Right lobe of liver (tissue), 6 donors: ENCODE measurements around the gene HPS5. TPM values are rescaled to one million over a fixed set of nuclear protein-coding genes. Genes with fewer than 3 reads are reported as not detected.

Source experiments
- ATAC-seq, 4 donors: fragments of 200-7000 bp; cut with Tn5 transposase; one replicate each; pipeline ENCODE4 v1.9.1; 2020; ENCODE audit warnings: mild to moderate bottlenecking in 4 of 4, moderate library complexity in 4 of 4
- DNase-seq, 3 donors: peaks; one replicate each; pipeline ENCODE4 v3.0.0-alpha.2; 2020
- H3K27ac ChIP-seq, 3 donors: fragments of 200-600 bp; one replicate each; pipeline ENCODE4 v1.8.0; 2022
- H3K27me3 ChIP-seq, 2 donors: fragments of 200-600 bp; one replicate each; pipeline ENCODE4 v1.8.0; 2022
- H3K36me3 ChIP-seq, 4 donors: fragments of 200-600 bp; sonication (generic) in 1 of 4; one replicate each; pipeline versions ENCODE4 v1.5.1 to v1.8.0; 2017 to 2022; ENCODE audit warnings: control low read depth in 1 of 4
- H3K4me1 ChIP-seq, 4 donors: fragments of 200-600 bp; sonication (generic) in 1 of 4; one replicate each; pipeline versions ENCODE4 v1.5.1 to v1.8.0; 2017 to 2022; ENCODE audit warnings: control low read depth in 1 of 4
- H3K4me3 ChIP-seq, 3 donors: fragments of 200-600 bp; one replicate each; pipeline ENCODE4 v1.8.0; 2022
- H3K9me3 ChIP-seq, 4 donors: fragments of 200-600 bp; sonication (generic) in 1 of 4; one replicate each; pipeline versions ENCODE4 v1.5.1 to v1.8.0; 2017 to 2022; ENCODE audit warnings: control low read depth in 1 of 4
- POLR2A ChIP-seq: fragments of 450-650 bp; IDR thresholded peaks from one replicate; pipeline ENCODE4 v1.6.1; 2017; ENCODE audit warnings: antibody characterized with exemption, mild to moderate bottlenecking
- whole genome bisulfite sequencing: methylation state at CpG from one replicate; pipeline ENCODE4 v1.1.6; 2018; ENCODE audit warnings: low coverage, low lambda C conversion rate; ENCODE audit not compliant: insufficient coverage; ENCODE audit errors: missing lambda C conversion rate; 5-methylcytosine and 5-hydroxymethylcytosine counted together
- intact Hi-C, 2 donors: fragments of 100-400 bp; cut with DNase I; formaldehyde crosslinking; loops; one replicate each; pipeline versions ENCODE4 v1.11.2 to v1.14.1; 2022
- total RNA-seq, 6 experiments: library from RNA; depleted of rRNA in 2 of 6; stranded (reverse); fragments of >200 nt in 2 of 6; fragmentation: NEBNext Ultra II Directional in 3 of 6; extraction: Animal tissue kit (Norgen Biotek cat#: 25700) in 3 of 6; gene quantifications; one replicate each; pipeline versions ENCODE4 v1.1.0 to v1.2.4, GENCODE V29; 2016 to 2023
- TF ChIP-seq, protein P1 (sequence below), 4 donors: fragments of 200-600 bp in 3 of 4; fragments of 450-650 bp in 1 of 4; IDR thresholded peaks; one replicate each; pipeline versions ENCODE4 v1.5.1 to v1.8.0; 2016 to 2022; ENCODE audit warnings: antibody characterized with exemption in 4 of 4, mild to moderate bottlenecking in 2 of 4
- donor health status: DM: no; HTN: yes; CAD: no.
- donor health status: DM: no; HTN: no; CAD: no.
- donor health status: DM: no; HTN: no; CAD: no.
- donor health status: DM: no; HTN: yes; CAD: no.
- donor health status: DM: no; HTN: yes; CAD: no.

Gene HPS5
- total RNA-seq, 6 experiments from 2014 or later: 20.2 to 87.0 (median 41.7) TPM

DNA sequence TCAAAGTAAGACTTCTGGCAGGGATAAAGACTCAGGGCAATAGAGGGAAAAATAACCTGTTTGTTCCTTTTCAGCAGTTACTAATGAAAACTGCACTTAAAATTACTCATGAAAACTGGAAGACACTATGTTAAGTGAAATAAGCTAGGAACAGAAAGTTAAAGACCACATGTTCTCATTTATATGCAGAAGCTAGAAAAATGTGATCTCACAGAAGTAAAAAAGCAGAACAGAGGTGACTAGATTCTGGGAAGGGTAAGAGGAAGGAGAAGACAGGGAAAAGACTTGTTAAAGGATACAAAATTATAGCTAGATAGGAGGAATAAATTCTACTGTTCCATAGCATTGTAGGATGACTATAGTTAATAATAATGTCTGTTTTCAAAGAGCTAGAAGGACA, 22.2 kb downstream of the HPS5 start:
- no peak for DNase-seq
- no peak overlapping the region for H3K4me3 ChIP-seq
- peaks cover 0 to 85% (median 54%) of the 10 kb centered on the region in 4 donors for H3K36me3 ChIP-seq
- no peaks in the 10 kb centered on the region for H3K27me3 ChIP-seq
- H3K27ac ChIP-seq: no peak overlapping the region
- H3K9me3 ChIP-seq: no peaks in the 10 kb centered on the region
- TF ChIP-seq, protein P1, sequence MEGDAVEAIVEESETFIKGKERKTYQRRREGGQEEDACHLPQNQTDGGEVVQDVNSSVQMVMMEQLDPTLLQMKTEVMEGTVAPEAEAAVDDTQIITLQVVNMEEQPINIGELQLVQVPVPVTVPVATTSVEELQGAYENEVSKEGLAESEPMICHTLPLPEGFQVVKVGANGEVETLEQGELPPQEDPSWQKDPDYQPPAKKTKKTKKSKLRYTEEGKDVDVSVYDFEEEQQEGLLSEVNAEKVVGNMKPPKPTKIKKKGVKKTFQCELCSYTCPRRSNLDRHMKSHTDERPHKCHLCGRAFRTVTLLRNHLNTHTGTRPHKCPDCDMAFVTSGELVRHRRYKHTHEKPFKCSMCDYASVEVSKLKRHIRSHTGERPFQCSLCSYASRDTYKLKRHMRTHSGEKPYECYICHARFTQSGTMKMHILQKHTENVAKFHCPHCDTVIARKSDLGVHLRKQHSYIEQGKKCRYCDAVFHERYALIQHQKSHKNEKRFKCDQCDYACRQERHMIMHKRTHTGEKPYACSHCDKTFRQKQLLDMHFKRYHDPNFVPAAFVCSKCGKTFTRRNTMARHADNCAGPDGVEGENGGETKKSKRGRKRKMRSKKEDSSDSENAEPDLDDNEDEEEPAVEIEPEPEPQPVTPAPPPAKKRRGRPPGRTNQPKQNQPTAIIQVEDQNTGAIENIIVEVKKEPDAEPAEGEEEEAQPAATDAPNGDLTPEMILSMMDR (IDR thresholded peaks at IDR 0.05): no peak
- no peak for TF ChIP-seq POLR2A
- ATAC-seq: peak in 1 of 4 donors; percentile 27
- intact Hi-C loops: no loop called here
- peaks cover 0 to 5% (median 0%) of the 10 kb centered on the region in 4 donors for H3K4me1 ChIP-seq

DNA sequence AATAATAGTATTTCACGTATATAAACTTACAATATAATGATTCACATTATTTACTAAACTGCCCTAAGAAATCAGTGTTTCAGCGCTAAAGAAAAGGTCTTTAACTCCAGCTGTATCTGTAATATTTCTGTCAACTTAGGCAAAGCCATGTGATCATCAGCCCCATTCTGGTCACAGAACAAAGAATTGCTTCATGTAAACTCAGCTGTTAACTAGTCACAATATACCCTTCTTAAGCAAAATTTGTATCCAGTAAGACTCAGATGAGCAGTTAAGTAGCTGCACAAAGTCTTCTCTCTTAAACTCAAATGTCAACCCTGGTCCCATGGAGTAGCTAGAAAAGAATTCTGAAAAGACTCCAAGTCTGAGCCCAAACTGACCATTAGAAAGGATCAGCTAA, 26.6 kb downstream of the HPS5 start:
- no peak for TF ChIP-seq POLR2A
- TF ChIP-seq, protein P1 (IDR thresholded peaks at IDR 0.05): no peak
- Histone ChIP-seq H3K9me3 (no peaks in the 10 kb centered on the region), H3K4me1 (no peaks in the 10 kb centered on the region), H3K27me3 (no peaks in the 10 kb centered on the region), H3K27ac (no peak overlapping the region), H3K36me3 (peaks cover 0 to 88% (median 51%) of the 10 kb centered on the region in 4 donors), H3K4me3 (no peak overlapping the region)
- ATAC-seq: no peak
- intact Hi-C loops: no loop called here
- WGBS: 90% methylated on average over 2 of the region's 2 CpGs
- DNase-seq: no peak

DNA sequence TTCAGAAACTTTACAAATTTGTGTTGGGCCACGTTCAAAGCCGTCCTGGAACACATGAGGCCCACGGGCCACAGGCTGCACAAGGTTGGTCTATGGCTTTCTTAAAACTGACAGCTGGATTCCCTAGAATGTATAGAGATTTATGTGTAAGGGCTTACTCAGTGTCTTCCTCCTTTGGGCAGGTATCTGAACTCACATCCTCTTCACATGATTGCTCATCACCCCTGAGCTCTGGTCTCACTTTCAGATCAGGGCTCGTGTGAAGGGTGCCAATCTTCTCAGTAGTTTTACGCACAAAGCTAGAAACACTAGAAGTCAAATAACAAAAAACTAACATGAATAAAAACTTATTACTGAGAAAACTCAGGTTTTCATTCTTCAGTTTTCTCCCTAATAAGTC, 27.1 kb downstream of the HPS5 start:
- Histone ChIP-seq H3K4me3 (no peak overlapping the region), H3K27me3 (no peaks in the 10 kb centered on the region), H3K27ac (no peak overlapping the region), H3K36me3 (peaks cover 0 to 88% (median 48%) of the 10 kb centered on the region in 4 donors), H3K9me3 (no peaks in the 10 kb centered on the region), H3K4me1 (no peaks in the 10 kb centered on the region)
- TF ChIP-seq POLR2A: no peak
- TF ChIP-seq, protein P1 (IDR thresholded peaks at IDR 0.05): no peak
- intact Hi-C loops: no loop called here
- ATAC-seq (no peak), DNase-seq (no peak)
- WGBS: 89% methylated on average over 5 of the region's 5 CpGs

DNA sequence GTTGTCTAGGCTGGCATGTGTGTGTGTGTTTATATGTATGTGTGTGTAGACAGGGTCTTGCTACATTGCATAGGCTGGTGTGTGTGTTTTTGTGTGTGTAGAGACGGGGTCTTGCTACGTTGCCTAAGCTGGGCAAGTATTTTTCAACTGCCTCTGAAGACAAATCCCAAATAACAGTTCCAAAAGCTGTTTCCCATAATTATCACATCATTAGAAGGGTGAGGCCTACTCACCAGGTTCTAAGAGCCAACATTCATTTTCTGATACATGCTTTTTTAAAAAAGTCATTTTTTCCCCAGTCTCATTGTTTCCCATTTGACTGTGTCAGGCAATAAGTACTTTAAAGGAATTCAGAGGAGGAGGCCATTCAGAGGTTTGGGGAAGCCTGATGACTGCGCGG, 33.0 kb downstream of the HPS5 start:
- Histone ChIP-seq H3K27ac (no peak overlapping the region), H3K4me1 (no peaks in the 10 kb centered on the region), H3K36me3 (peaks cover 0 to 81% (median 39%) of the 10 kb centered on the region in 4 donors), H3K4me3 (no peak overlapping the region), H3K9me3 (no peaks in the 10 kb centered on the region), H3K27me3 (no peaks in the 10 kb centered on the region)
- 100% methylated on average over 4 of the region's 4 CpGs for WGBS
- peak; percentile 18 for TF ChIP-seq POLR2A
- TF ChIP-seq, protein P1 (IDR thresholded peaks at IDR 0.05): no peak
- DNase-seq: no peak
- intact Hi-C loops: no loop called here
- ATAC-seq: no peak

DNA sequence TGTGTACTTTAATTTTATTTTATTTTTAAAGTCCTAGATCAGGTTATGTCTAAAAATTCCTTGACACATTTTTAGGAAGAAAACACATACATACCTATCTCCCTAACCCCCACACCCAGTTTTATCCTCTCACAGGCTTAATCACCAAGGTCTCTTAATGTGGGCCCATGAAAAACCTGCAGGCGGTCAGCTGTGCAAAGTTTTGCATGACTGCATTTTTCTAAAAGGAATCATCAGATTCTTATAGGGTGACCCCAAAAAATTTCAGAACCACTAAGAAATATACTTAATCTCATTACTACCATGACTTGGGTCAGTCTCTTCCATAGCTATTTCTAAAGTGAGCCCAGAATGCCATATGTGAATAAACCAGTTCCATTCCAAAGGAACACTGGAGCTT, 36.1 kb downstream of the HPS5 start:
- H3K4me3 ChIP-seq: no peak overlapping the region
- WGBS: 100% methylated on average over 1 of the region's 1 CpG
- ATAC-seq (no peak), DNase-seq (no peak)
- no peak for TF ChIP-seq POLR2A
- TF ChIP-seq, protein P1 (IDR thresholded peaks at IDR 0.05): no peak
- H3K27ac ChIP-seq: no peak overlapping the region
- no peaks in the 10 kb centered on the region for H3K27me3 ChIP-seq
- H3K4me1 ChIP-seq: no peaks in the 10 kb centered on the region
- H3K9me3 ChIP-seq: no peaks in the 10 kb centered on the region
- H3K36me3 ChIP-seq: peaks cover 0 to 74% (median 51%) of the 10 kb centered on the region in 4 donors
- intact Hi-C loops: no loop called here
